GM18868 (cell line): ENCODE results near the gene PTTG1.

Source experiments
- ATAC-seq: cut with Tn5 transposase; IDR thresholded peaks from one replicate; pipeline ENCODE4 v1.9.1; 2021; ENCODE audit warnings: mild to moderate bottlenecking, moderate library complexity; ENCODE audit not compliant: unreplicated experiment

PTTG1 gene

DNA sequence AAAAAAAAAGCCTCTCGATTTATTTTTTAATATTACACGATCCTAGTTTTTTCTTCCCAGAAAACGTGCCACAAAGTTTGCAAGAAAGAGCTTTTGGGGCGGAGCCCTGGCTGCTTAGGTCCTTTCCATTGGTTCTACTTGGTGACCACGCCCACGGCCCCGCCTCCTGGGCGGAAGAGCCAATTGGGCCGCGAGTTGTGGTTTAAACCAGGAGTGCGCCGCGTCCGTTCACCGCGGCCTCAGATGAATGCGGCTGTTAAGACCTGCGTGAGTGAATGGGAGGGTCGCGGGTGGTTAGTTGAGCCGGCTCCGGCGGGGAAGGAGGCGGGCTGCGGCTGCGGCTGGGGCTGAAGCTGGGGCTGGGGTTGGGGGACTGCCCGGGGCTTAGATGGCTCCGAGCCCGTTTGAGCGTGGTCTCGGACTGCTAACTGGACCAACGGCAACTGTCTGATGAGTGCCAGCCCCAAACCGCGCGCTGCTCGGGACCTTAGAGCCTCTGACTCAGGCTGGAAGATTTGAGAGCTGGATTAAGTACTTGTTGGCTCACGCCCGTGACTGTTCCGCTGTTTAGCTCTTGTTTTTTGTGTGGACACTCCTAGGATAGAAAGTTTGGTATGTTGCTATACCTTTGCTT is at the start of gene PTTG1:
TSS of gene PTTG1 (plus strand) at position 231 of the 634 bp plus-strand sequence. CDS start 458 bp downstream, outside the sequence.
- peak; percentile 64 for ATAC-seq

DNA sequence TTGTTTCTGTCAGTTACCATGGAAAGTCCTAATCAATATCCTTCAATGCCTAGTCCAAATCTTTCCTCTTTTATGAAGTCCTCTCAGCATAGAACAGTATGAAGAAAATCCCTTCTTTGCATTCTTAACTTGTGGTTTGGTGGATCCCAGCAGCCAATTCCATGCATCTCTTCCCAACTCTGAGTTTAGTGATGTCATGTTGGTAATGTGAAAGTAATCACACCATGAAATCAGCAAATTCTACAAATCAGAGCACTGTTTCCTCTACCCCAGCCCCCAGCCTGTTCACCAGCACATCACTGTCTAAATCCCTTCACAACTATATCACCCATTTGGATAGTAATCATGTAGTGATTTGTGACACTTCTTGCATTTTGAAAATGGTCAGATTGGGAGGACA is 46.5 kb upstream of the PTTG1 start:
- no peak for ATAC-seq

GRCh38 chr5:160375701-160376100 is 46.0 kb upstream of the PTTG1 start:
- no peak for ATAC-seq

DNA sequence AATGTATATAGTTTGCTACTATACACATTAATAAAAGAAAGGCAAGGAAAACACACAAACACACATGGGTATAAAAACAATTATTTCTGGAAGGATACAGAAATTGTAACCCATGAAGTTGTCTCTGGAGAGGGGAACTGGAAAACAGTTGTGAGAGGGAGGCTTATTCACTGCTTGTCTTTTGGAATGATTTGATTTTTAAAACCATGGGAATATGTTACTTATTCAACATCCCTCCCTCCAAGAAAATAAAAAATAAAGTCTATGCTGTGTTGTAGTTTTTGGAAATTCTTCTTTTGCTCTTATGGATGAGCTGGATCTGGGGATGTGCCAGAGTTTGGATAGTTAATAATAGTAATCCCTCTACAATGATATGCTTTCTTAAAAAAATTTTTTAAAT is 45.2 kb upstream of the PTTG1 start:
- no peak for ATAC-seq

GRCh38 chr5:160377651-160378050 is 44.0 kb upstream of the PTTG1 start:
- no peak for ATAC-seq

DNA sequence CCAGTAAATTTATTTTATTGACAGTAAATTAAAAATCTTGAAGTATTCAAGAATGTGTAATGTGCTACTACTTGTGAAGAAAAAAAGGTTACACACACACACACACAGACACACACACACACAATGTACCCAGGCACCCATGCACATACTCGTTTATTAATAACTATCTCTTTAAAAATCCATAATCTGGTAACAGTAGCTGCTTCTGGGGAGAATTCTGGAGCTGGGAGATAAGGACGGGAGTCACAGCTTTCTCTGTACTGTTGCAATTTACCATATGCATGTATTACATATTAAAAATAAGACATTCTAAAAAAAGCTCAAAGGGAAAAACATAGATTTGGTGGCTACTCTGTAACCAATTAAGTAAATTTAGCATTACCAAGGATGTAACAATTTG is 43.3 kb upstream of the PTTG1 start:
- no peak for ATAC-seq

DNA sequence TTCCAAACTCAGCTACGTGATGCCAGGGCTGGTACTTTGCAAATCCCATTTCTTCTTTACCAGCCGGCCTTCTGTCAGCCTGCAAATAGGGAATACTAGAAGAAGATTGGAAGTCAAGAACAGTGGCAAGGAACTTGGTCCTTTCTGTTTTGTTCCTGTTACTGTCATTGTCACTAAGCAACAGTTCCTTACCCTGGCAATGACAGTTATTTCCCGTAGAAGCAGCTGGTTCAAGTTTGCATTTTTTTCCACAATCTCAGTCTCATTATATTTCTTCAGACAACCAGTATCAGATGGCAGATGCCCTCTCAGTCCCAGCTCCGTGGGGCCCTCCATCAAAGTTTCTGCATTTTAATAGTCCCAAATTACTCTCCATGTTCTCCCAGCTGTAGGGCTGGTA is 42.1 kb upstream of the PTTG1 start:
- no peak for ATAC-seq

DNA sequence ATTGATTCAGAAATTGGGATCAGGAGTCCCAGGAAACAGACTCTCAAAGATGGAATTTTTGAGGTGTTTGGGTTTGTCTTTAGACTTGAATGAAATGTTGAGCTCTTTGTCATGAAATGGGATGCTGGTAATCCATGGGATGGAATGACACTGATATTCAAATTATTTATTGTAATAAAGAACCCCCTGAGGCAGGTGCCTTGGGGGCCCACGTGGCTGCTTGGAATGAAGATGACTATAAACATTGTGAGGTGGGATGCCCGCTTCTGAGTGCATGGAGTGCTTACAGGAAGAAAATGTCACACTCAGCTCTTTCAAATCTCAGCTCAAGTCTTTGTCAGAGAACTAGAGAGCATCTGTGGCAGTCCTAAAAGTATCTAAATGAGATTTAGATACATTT is 41.6 kb upstream of the PTTG1 start:
- no peak for ATAC-seq

- ATAC-seq: no peak
Measured at GRCh38 chr5:160382346-160382745, 39.3 kb upstream of the PTTG1 start.

- no peak for ATAC-seq
Measured at GRCh38 chr5:160384681-160385080, 37.0 kb upstream of the PTTG1 start.

GRCh38 chr5:160385496-160385895 is 36.2 kb upstream of the PTTG1 start:
- ATAC-seq: no peak

DNA sequence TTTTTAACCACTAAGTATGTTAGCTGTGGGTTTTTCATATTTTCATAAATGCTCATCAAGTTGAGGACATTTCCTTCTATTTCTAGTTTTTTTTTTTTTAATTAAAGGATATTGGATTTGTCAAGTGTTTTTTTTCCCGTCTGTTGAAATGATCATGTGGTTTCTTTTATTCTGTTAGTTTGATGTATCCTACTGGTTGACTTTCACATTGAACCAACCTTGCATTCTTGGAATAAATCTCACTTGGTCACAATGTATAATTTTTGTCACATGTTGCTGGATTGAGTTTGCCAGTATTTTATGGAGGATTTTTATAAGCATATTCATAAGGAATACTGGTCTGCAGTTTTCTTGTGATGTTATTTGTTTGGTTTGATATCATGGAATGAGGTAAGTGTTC is 34.2 kb upstream of the PTTG1 start:
- ATAC-seq: no peak

DNA sequence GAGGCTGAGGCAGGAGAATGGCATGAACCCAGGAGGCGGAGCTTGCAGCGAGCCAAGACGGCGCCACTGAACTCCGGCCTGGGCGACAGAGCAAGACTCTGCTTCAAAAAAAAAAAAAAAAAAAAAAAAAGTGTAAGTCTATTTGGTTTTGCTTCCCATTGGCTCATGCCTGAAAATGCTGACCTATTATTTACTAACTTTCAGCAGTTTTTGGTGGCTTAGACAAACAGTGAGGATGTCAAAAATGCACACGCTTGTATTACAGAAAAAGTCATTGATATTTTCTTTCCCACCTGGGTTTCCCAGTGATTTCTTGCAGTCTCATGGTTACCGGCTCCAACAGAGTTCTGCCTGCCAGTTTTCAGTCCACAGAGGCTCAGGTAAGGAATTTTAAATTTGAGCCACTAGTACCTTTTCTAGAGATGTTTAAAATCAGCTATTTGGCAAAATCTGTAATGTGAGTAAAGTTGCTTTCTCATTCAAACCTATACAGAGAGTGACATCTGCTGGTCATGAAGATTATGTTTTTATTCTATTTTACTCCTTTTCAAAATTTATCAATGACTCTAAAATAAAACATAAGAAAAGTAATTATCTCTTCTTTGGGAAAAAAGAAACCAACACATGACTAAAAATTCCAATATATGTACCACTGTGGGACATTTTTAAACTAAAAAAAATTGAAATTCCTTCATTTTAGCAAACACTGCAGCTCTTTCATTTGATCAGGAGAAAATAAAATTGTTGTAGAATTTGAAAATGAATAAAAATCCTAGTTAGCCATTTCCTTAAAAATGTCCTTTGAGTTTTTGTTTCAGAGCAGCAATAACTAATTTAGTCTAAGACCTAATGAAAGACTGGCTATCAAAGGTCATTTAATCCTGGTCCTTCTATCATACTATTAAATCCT is 30.6 kb upstream of the PTTG1 start:
- no peak for ATAC-seq

GRCh38 chr5:160395111-160395510 is 26.5 kb upstream of the PTTG1 start:
- ATAC-seq: no peak

GRCh38 chr5:160397492-160397891 is 24.2 kb upstream of the PTTG1 start:
- no peak for ATAC-seq

- ATAC-seq: no peak
Measured at GRCh38 chr5:160398806-160399205, 22.8 kb upstream of the PTTG1 start.

- ATAC-seq: peak; percentile 89
Measured at GRCh38 chr5:160399402-160400353, 22.0 kb upstream of the PTTG1 start, which contains the start of gene FAM200C. Gene FAM200C, minus strand, starts transcription at chr5:160400054. Its CDS starts 4,564 bp downstream, at chr5:160395490.

- ATAC-seq: peak; percentile 74
Measured at GRCh38 chr5:160418561-160419457, 2.8 kb upstream of the PTTG1 start, which contains the start of gene SLU7. Gene SLU7, minus strand, starts transcription at chr5:160419081. Its CDS starts 3,787 bp downstream, at chr5:160415294.

- no peak for ATAC-seq
Measured at GRCh38 chr5:160419458-160420330, 2.0 kb upstream of the PTTG1 start.
